Measurements from ENCODE around the gene STMP1.

The STMP1 gene

DNA sequence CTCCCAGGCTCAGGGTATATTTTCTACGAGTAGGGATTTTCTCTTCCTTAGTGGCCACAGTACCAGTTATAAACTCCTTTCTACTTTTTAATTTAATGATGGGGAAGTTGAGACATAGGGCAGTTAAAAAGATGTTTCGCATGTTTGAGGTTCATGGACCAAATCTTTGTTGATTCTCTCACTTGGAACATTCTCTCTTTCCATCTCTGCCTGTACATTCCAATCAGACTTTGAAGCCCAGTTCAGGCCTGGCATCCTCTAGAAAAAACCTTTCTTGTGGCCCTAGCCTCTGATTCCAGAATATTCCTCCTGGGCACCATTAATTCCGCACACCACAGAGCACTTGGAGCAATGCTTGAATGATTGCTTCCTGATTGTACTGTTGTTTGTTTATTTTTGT lies 47.2 kb downstream of the STMP1 start:
- no peaks in the 10 kb centered on the region for H3K4me1 ChIP-seq (ENCODE audit: control insufficient read depth, insufficient read depth, low read length)
- no peak overlapping the region for H3K9ac ChIP-seq (ENCODE audit: low read length)
- H3K36me3 ChIP-seq (ENCODE audit: control insufficient read depth, insufficient read depth, low read length): peaks cover 2% of the 10 kb centered on the region
- no peak overlapping the region for H3K4me3 ChIP-seq (ENCODE audit: low read length)
- no peak overlapping the region for H3K27ac ChIP-seq (ENCODE audit: low read depth, low read length)
- H3K27me3 ChIP-seq (ENCODE audit: control insufficient read depth, insufficient read depth, low read length): no peaks in the 10 kb centered on the region

DNA sequence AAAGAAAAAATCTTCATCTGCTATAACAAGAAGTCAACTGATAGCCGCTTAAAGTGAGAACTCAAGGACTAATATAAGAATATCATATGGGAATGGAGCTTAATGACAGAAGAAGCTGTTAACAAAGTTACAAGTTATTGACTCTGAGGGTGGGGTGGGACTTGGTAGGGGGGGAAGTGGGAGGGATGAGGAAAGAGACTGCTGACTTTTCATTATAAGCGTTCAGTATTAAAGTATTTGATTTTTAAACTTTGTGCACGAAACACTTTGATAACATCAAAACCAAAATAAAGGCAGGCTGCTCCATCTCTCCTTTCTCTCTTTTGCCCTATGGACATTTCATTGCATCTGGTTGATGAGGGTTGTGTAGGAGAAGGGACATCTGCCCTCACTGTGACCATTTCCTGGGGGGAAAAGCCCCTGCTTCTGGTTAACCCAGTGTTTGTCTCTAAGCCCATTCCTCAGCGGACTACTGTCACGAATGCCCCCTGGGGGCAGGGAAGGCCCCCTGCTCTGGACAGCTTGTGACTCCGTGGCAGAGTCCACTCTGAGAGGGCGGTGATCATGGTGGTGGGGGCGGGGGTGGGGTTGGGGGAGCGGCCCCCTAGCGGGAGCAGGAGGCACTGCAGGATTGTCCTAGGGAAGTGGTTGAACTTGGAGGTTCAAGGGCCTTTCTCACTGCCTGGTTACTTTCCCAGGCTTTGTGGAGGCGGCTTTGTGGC lies 48.3 kb downstream of the STMP1 start:
- no peaks in the 10 kb centered on the region for H3K4me1 ChIP-seq (ENCODE audit: control insufficient read depth, insufficient read depth, low read length)

GRCh38 chr7:135711139-135711469 lies 48.8 kb downstream of the STMP1 start:
- no peaks in the 10 kb centered on the region for H3K4me1 ChIP-seq (ENCODE audit: control insufficient read depth, insufficient read depth, low read length)
- H3K9ac ChIP-seq (ENCODE audit: low read length): no peak overlapping the region
- no peaks in the 10 kb centered on the region for H3K36me3 ChIP-seq (ENCODE audit: control insufficient read depth, insufficient read depth, low read length)
- H3K4me3 ChIP-seq (ENCODE audit: low read length): no peak overlapping the region
- no peak overlapping the region for H3K27ac ChIP-seq (ENCODE audit: low read depth, low read length)
- H3K27me3 ChIP-seq (ENCODE audit: control insufficient read depth, insufficient read depth, low read length): no peaks in the 10 kb centered on the region

More for the DNA sequence above, 48.3 kb downstream of the STMP1 start:
- no peak overlapping the region for H3K4me3 ChIP-seq (ENCODE audit: low read length)
- H3K27me3 ChIP-seq (ENCODE audit: control insufficient read depth, insufficient read depth, low read length): no peaks in the 10 kb centered on the region
- H3K27ac ChIP-seq (ENCODE audit: low read depth, low read length): no peak overlapping the region
- no peak overlapping the region for H3K9ac ChIP-seq (ENCODE audit: low read length)
- no peaks in the 10 kb centered on the region for H3K36me3 ChIP-seq (ENCODE audit: control insufficient read depth, insufficient read depth, low read length)

DNA sequence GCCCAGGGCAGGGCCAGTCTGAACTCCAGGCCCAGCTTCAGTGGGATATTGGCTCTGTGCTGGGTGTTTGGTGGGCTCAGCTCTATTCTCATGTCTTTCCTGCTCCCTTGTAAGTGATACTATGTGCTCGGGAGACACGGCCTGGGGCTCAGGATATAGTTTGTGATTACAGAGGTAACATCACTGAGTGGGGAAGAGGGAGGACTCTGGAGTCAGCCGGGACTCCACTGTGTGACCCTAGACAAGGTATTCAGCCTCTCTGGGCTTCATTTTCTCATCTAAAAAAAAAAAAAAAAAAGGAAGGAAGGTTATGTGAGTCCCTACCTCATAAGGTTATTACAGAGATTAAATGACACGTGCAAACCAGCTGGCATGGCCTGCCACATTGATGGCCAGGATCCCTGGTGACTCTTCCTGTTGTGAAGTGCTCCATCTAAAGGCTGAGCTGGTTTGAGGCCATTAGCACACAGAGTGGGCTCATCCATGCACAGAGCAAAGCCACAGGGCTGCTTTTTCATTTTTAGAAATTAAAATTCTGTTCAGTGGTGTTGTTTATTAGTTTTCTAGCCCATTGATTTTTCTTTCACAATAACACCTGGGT lies 50.0 kb downstream of the STMP1 start:
- no peaks in the 10 kb centered on the region for H3K36me3 ChIP-seq (ENCODE audit: control insufficient read depth, insufficient read depth, low read length)
- no peak overlapping the region for H3K9ac ChIP-seq (ENCODE audit: low read length)
- H3K27ac ChIP-seq (ENCODE audit: low read depth, low read length): no peak overlapping the region
- H3K4me1 ChIP-seq (ENCODE audit: control insufficient read depth, insufficient read depth, low read length): no peaks in the 10 kb centered on the region
- no peaks in the 10 kb centered on the region for H3K27me3 ChIP-seq (ENCODE audit: control insufficient read depth, insufficient read depth, low read length)
- H3K4me3 ChIP-seq (ENCODE audit: low read length): no peak overlapping the region

GRCh38 chr7:135712796-135713195 lies 50.5 kb downstream of the STMP1 start:
- H3K27me3 ChIP-seq (ENCODE audit: control insufficient read depth, insufficient read depth, low read length): no peaks in the 10 kb centered on the region
- H3K36me3 ChIP-seq (ENCODE audit: control insufficient read depth, insufficient read depth, low read length): no peaks in the 10 kb centered on the region
- no peak overlapping the region for H3K9ac ChIP-seq (ENCODE audit: low read length)
- H3K27ac ChIP-seq (ENCODE audit: low read depth, low read length): no peak overlapping the region
- no peaks in the 10 kb centered on the region for H3K4me1 ChIP-seq (ENCODE audit: control insufficient read depth, insufficient read depth, low read length)
- H3K4me3 ChIP-seq (ENCODE audit: low read length): no peak overlapping the region

DNA sequence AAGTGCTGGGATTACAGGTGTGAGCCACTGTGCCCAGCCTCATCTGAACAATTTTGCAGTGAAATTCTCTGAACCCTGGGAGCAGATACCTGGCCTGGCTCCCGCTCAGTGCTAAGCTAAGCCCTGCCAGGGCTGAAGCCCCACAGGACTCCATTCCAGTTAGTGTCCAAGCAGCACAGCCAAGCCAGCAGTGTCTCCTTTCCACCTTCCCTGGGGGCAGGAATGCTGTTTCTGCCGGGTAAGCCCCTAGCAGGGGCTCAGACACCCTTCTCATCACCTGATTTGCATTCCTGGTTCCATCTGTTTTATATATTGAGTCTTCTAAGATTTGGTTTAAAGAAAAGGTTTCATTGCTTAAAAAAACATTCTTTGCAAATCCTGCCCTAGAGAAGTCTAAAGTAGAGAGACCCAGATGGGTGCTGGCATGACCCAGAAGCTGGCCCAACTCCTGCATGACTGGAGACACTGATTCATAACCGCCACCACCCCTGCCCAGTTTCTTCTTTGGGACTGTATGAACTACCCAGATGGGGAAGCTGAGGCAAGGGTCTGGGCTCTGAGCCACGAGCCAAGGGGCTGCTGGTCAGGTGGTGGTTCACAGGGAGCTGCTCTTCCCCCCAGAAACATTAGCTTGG lies 51.6 kb downstream of the STMP1 start:
- H3K27me3 ChIP-seq (ENCODE audit: control insufficient read depth, insufficient read depth, low read length): no peaks in the 10 kb centered on the region
- no peak overlapping the region for H3K9ac ChIP-seq (ENCODE audit: low read length)
- H3K36me3 ChIP-seq (ENCODE audit: control insufficient read depth, insufficient read depth, low read length): no peaks in the 10 kb centered on the region
- H3K4me3 ChIP-seq (ENCODE audit: low read length): no peak overlapping the region
- H3K4me1 ChIP-seq (ENCODE audit: control insufficient read depth, insufficient read depth, low read length): no peaks in the 10 kb centered on the region
- no peak overlapping the region for H3K27ac ChIP-seq (ENCODE audit: low read depth, low read length)

DNA sequence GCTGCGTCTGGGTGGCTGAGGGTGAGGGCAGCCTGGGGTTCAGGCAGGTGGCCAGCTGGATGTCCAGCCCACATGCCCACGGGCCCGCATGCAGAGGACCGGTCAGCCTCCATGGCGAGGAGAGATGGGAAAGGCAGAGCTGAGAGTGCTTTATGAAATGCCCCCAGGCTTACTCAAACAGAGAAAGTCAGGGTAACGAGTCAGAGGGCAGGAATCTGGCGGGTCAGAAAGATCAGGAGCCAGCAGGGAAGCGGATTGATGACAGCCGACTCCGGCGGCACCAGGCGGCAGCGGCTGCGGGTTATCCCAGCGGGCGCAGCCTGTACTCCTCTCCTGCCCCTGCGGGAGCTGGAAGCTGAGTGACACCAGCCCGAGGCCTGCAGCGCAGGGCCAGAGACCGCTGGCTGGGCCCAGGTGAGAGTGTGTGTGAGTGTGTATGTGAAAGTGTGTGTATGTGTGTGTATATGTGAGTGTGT lies 52.3 kb downstream of the STMP1 start:
- no peak overlapping the region for H3K4me3 ChIP-seq (ENCODE audit: low read length)
- H3K27ac ChIP-seq (ENCODE audit: low read depth, low read length): no peak overlapping the region
- H3K9ac ChIP-seq (ENCODE audit: low read length): no peak overlapping the region

DNA sequence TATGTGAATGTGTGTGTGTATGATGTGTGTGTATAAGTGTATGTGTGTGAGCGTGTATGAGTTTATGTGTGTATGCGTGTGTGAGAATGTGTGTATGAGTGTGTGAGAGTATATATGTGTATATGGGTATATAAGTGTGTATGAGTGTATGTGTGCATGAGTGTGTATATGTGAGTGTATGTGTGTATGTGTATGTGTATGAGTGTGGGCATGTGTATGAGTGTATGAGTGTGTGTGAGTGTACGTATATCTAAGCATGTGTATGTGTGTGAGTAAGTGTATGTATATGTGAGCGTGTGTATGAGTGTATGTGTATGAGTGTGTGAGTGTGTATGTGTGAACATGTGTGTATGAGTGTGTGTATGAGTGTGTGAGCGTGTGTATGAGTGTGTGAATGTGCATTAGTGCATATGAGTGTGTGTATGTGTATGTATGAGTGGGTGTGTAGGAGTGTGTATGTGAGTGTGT lies 52.8 kb downstream of the STMP1 start:
- Histone ChIP-seq H3K27me3 (ENCODE audit: control insufficient read depth, insufficient read depth, low read length) (no peaks in the 10 kb centered on the region), H3K9ac (ENCODE audit: low read length) (no peak overlapping the region), H3K36me3 (ENCODE audit: control insufficient read depth, insufficient read depth, low read length) (no peaks in the 10 kb centered on the region), H3K4me3 (ENCODE audit: low read length) (no peak overlapping the region), H3K27ac (ENCODE audit: low read depth, low read length) (no peak overlapping the region), H3K4me1 (ENCODE audit: control insufficient read depth, insufficient read depth, low read length) (no peaks in the 10 kb centered on the region)

More for the DNA sequence above, 52.3 kb downstream of the STMP1 start:
- H3K36me3 ChIP-seq (ENCODE audit: control insufficient read depth, insufficient read depth, low read length): no peaks in the 10 kb centered on the region
- H3K4me1 ChIP-seq (ENCODE audit: control insufficient read depth, insufficient read depth, low read length): no peaks in the 10 kb centered on the region
- H3K27me3 ChIP-seq (ENCODE audit: control insufficient read depth, insufficient read depth, low read length): no peaks in the 10 kb centered on the region

GRCh38 chr7:135715673-135716072 lies 53.4 kb downstream of the STMP1 start:
- Histone ChIP-seq H3K27me3 (ENCODE audit: control insufficient read depth, insufficient read depth, low read length) (no peaks in the 10 kb centered on the region), H3K4me3 (ENCODE audit: low read length) (no peak overlapping the region), H3K9ac (ENCODE audit: low read length) (no peak overlapping the region), H3K27ac (ENCODE audit: low read depth, low read length) (no peak overlapping the region), H3K4me1 (ENCODE audit: control insufficient read depth, insufficient read depth, low read length) (no peaks in the 10 kb centered on the region), H3K36me3 (ENCODE audit: control insufficient read depth, insufficient read depth, low read length) (no peaks in the 10 kb centered on the region)

DNA sequence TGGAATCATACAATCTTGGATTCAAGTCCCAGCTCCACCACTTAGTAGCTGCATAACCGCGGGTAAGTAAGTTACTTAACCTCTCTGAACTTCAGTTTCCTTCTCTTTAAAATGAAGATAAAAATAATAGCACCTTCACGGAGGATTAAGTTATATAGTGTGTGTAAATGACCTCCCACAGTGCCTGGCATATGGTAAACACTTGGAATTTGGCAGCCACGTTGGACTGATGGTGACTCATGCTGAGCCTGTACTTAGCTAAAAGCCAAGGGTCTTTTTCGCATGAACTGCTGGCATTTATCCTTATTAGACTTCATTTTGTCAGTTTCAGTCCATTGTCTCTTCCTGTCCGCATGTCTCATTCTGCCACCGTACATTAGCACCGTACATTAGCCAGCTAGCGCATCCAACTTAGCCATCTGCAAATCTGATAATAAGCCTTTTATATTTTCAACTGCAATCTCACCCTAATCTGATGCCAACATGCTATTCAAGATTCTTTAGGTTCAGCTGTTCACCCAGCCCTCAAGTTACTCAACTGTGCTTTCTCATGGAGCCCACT lies 54.4 kb downstream of the STMP1 start:
- H3K27ac ChIP-seq (ENCODE audit: low read depth, low read length): no peak overlapping the region
- H3K9ac ChIP-seq (ENCODE audit: low read length): no peak overlapping the region
- no peak overlapping the region for H3K4me3 ChIP-seq (ENCODE audit: low read length)
- H3K36me3 ChIP-seq (ENCODE audit: control insufficient read depth, insufficient read depth, low read length): no peaks in the 10 kb centered on the region
- H3K4me1 ChIP-seq (ENCODE audit: control insufficient read depth, insufficient read depth, low read length): no peaks in the 10 kb centered on the region
- H3K27me3 ChIP-seq (ENCODE audit: control insufficient read depth, insufficient read depth, low read length): no peaks in the 10 kb centered on the region

- Histone ChIP-seq H3K27me3 (ENCODE audit: control insufficient read depth, insufficient read depth, low read length) (no peaks in the 10 kb centered on the region), H3K9ac (ENCODE audit: low read length) (no peak overlapping the region), H3K4me3 (ENCODE audit: low read length) (no peak overlapping the region), H3K27ac (ENCODE audit: low read depth, low read length) (no peak overlapping the region), H3K4me1 (ENCODE audit: control insufficient read depth, insufficient read depth, low read length) (no peaks in the 10 kb centered on the region), H3K36me3 (ENCODE audit: control insufficient read depth, insufficient read depth, low read length) (no peaks in the 10 kb centered on the region)
Measured at GRCh38 chr7:135717693-135718092, 55.4 kb downstream of the STMP1 start.

DNA sequence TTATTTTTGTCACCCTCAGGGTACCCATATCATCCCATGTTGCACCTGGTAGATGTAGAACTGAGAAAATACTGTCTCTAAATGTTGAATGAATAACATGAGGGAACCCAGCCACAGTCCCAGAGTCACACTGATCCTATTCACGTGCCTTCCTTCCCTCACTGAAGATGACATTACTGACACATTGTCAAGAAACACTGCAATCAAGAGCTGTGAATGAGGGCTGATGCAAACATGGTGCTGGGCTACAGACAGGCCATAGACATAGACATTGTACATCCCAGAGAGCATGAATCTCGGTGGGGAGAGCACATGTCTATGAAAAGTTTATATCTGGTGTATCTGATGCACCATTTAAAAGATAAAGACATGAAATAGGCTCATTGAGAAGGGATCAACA lies 55.9 kb downstream of the STMP1 start:
- H3K27ac ChIP-seq (ENCODE audit: low read depth, low read length): no peak overlapping the region
- no peaks in the 10 kb centered on the region for H3K36me3 ChIP-seq (ENCODE audit: control insufficient read depth, insufficient read depth, low read length)
- no peak overlapping the region for H3K9ac ChIP-seq (ENCODE audit: low read length)
- no peaks in the 10 kb centered on the region for H3K27me3 ChIP-seq (ENCODE audit: control insufficient read depth, insufficient read depth, low read length)
- no peak overlapping the region for H3K4me3 ChIP-seq (ENCODE audit: low read length)
- no peaks in the 10 kb centered on the region for H3K4me1 ChIP-seq (ENCODE audit: control insufficient read depth, insufficient read depth, low read length)

Data from rectal smooth muscle tissue (tissue), 1 donor.